ENCODE measurements around the gene TBRG4. TPM values are rescaled to one million over a fixed set of nuclear protein-coding genes. Genes with fewer than 3 reads are reported as not detected.

TBRG4 gene
- total RNA-seq, 1 experiment from 2014 or later: 127 TPM

DNA sequence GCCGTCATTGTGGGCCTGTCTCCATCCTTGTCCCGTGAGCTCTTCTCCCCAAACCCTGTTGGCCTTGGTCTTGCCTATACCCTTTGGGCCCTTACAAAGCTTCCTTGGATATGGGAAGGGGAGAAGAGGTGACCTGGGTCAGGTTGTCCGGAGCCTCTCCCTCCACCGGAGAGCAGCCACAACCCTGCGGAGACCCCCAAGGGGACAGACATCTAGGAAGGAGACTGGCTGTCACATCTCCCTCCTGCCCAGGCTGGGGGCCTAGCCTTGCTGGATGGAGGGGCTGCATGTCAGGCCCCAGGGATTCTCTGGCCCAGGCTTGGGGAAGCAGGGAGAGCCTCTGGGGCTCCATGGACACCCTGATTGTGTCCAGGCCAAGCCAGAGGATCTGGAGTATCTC is 34.6 kb downstream of the TBRG4 start:
- Histone ChIP-seq H2AK5ac (ENCODE audit: insufficient read length, low read length) (no peak overlapping the region), H4K8ac (replicated peaks; ENCODE audit: insufficient read length, low read depth, low read length) (no peak overlapping the region), H3K4ac (ENCODE audit: low read depth, low read length) (no peak overlapping the region), H3K14ac (ENCODE audit: insufficient read depth, low read length) (no peak overlapping the region), H3T11ph (ENCODE audit: low read length) (no peak overlapping the region), H3K27me3 (ENCODE audit: insufficient read depth, low read length) (no peaks in the 10 kb centered on the region), H3K23ac (ENCODE audit: insufficient read length, low read depth, low read length) (no peak overlapping the region), H3K4me1 (ENCODE audit: insufficient read depth, low read length) (no peaks in the 10 kb centered on the region), H3K56ac (ENCODE audit: insufficient read length, low read depth, low read length) (no peak overlapping the region), H3K79me1 (ENCODE audit: insufficient read depth, low read depth, low read length, poor library complexity, severe bottlenecking) (no peaks in the 10 kb centered on the region), H2AFZ (ENCODE audit: low read length) (no peak overlapping the region), H3K9ac (ENCODE audit: extremely low read depth, insufficient read length, low read length) (no peak overlapping the region), H3K4me2 (ENCODE audit: insufficient read depth, insufficient read length, low read length) (no peak overlapping the region), H3K27ac (ENCODE audit: insufficient read length, low read depth, low read length) (no peak overlapping the region), H4K5ac (ENCODE audit: insufficient read length, low read depth, low read length) (no peak overlapping the region), H3K79me2 (ENCODE audit: insufficient read depth, low read length) (no peaks in the 10 kb centered on the region), H4K91ac (ENCODE audit: insufficient read length, low read depth, low read length) (no peak overlapping the region), H4K20me1 (ENCODE audit: control insufficient read depth, insufficient read depth, insufficient read length) (no peaks in the 10 kb centered on the region), H2BK15ac (ENCODE audit: low read depth, low read length) (no peak overlapping the region), H2BK20ac (ENCODE audit: low read depth, low read length, poor library complexity, severe bottlenecking) (no peak overlapping the region), H3K18ac (ENCODE audit: insufficient read length, low read depth, low read length) (no peak overlapping the region), H3K23me2 (ENCODE audit: insufficient read length, low read depth, low read length, poor library complexity, severe bottlenecking) (no peaks in the 10 kb centered on the region), H2BK5ac (ENCODE audit: insufficient read length, low read length) (no peak overlapping the region), H2BK12ac (ENCODE audit: insufficient read length, low read depth, low read length) (no peak overlapping the region), H3K9me3 (ENCODE audit: control insufficient read depth, low read depth, low read length) (no peaks in the 10 kb centered on the region), H2BK120ac (ENCODE audit: low read depth, low read length, poor library complexity, severe bottlenecking) (no peak overlapping the region)
- H3K4me3 Mint-ChIP-seq: no peak overlapping the region; a peak in 1 of 5 replicates
- H3K9me3 Mint-ChIP-seq: peaks cover 0 to 3% of the 10 kb centered on the region in 2 experiments; a peak in 3 of 5 replicates
- no peak for DNase-seq
- WGBS (ENCODE audit: extremely low coverage, insufficient read length, low lambda C conversion rate): no CpG with 5 or more reads among the region's 5 CpGs
- peaks cover 0 to 7% of the 10 kb centered on the region in 2 experiments; a peak in 1 of 4 replicates for H3K4me1 Mint-ChIP-seq
- no peak overlapping the region for H3K27ac Mint-ChIP-seq
- peaks cover 4% of the 10 kb centered on the region; the same call in 1 of the 2 replicates for H3K27me3 Mint-ChIP-seq (ENCODE audit: low read depth)
- TF ChIP-seq, protein P1, sequence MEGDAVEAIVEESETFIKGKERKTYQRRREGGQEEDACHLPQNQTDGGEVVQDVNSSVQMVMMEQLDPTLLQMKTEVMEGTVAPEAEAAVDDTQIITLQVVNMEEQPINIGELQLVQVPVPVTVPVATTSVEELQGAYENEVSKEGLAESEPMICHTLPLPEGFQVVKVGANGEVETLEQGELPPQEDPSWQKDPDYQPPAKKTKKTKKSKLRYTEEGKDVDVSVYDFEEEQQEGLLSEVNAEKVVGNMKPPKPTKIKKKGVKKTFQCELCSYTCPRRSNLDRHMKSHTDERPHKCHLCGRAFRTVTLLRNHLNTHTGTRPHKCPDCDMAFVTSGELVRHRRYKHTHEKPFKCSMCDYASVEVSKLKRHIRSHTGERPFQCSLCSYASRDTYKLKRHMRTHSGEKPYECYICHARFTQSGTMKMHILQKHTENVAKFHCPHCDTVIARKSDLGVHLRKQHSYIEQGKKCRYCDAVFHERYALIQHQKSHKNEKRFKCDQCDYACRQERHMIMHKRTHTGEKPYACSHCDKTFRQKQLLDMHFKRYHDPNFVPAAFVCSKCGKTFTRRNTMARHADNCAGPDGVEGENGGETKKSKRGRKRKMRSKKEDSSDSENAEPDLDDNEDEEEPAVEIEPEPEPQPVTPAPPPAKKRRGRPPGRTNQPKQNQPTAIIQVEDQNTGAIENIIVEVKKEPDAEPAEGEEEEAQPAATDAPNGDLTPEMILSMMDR (conservative IDR thresholded peaks at IDR 0.05): no peak
- H3K36me3 Mint-ChIP-seq (ENCODE audit: insufficient read depth in 1 of 3, low read depth in 3 of 3): peaks cover 6 to 44% (median 23%) of the 10 kb centered on the region in 3 experiments; a peak in 6 of 7 replicates

Data from H9 (cell line).